GM19324 (cell line): ENCODE measurements around the gene ZNF808.
"Not testable (repeated sequence)": the region's sequence is repeated elsewhere in the genome, so short reads cannot be mapped to it uniquely, and the experiment has no call there.

ENCODE experiments used
- ATAC-seq: cut with Tn5 transposase; IDR thresholded peaks from one replicate; pipeline ENCODE4 v1.9.1; 2021; ENCODE audit warnings: mild to moderate bottlenecking, moderate library complexity; ENCODE audit not compliant: unreplicated experiment, low FRiP score

ZNF808 gene

GRCh38 chr19:52527134-52527955 is at the start of gene ZNF808:
TSS of gene ZNF808 (plus strand) at chr19:52527668. CDS start at chr19:52543285, 15,617 bp downstream.
- peak; percentile 89 for ATAC-seq

- ATAC-seq = not testable (repeated sequence)
Measured at GRCh38 chr19:52484111-52484743, 43.2 kb upstream of the ZNF808 start.

- ATAC-seq = not testable (repeated sequence)
Measured at GRCh38 chr19:52485064-52485463, 42.4 kb upstream of the ZNF808 start.

GRCh38 chr19:52485561-52486240 is 41.8 kb upstream of the ZNF808 start:
- not testable (repeated sequence) for ATAC-seq

GRCh38 chr19:52492201-52492993 is 35.1 kb upstream of the ZNF808 start:
- ATAC-seq = no peak

- ATAC-seq = no peak
Measured at GRCh38 chr19:52492994-52493470, 34.4 kb upstream of the ZNF808 start.

- ATAC-seq = no peak
Measured at GRCh38 chr19:52494518-52494917, 33.0 kb upstream of the ZNF808 start.

GRCh38 chr19:52498571-52498970 is 28.9 kb upstream of the ZNF808 start:
- ATAC-seq = no peak

- not testable (repeated sequence) for ATAC-seq
Measured at GRCh38 chr19:52500474-52500873, 27.0 kb upstream of the ZNF808 start.

GRCh38 chr19:52500991-52501390 is 26.5 kb upstream of the ZNF808 start:
- ATAC-seq = not testable (repeated sequence)

GRCh38 chr19:52507266-52507665 is 20.2 kb upstream of the ZNF808 start:
- ATAC-seq = no peak

GRCh38 chr19:52516191-52516590 is 11.3 kb upstream of the ZNF808 start:
- ATAC-seq = no peak

- ATAC-seq = no peak
Measured at GRCh38 chr19:52518646-52519045, 8.8 kb upstream of the ZNF808 start.

- not testable (repeated sequence) for ATAC-seq
Measured at GRCh38 chr19:52519175-52519574, 8.3 kb upstream of the ZNF808 start.

GRCh38 chr19:52520013-52520412 is 7.5 kb upstream of the ZNF808 start:
- ATAC-seq = no peak

GRCh38 chr19:52522551-52522950 is 4.9 kb upstream of the ZNF808 start:
- no peak for ATAC-seq

GRCh38 chr19:52524086-52524485 is 3.4 kb upstream of the ZNF808 start:
- no peak for ATAC-seq

GRCh38 chr19:52527956-52528351 is 486 bp downstream of the ZNF808 start:
- ATAC-seq = peak; percentile 7

- ATAC-seq = no peak
Measured at GRCh38 chr19:52532480-52532879, 5.0 kb downstream of the ZNF808 start.

- ATAC-seq = no peak
Measured at GRCh38 chr19:52533901-52534300, 6.4 kb downstream of the ZNF808 start.
